Natural killer cell (primary cell): ENCODE measurements around the gene COL20A1. TPM values are rescaled to one million over a fixed set of nuclear protein-coding genes. Genes with fewer than 3 reads are reported as not detected.

Experiments used
- ATAC-seq, 3 donors: fragments of 150-1000 bp in 2 of 3; fragments of 200-7000 bp in 1 of 3; cut with Tn5 transposase; 1 replicate in 1 of 3; 2 replicates in 2 of 3; pipeline ENCODE4 v1.10.0; 2021; ENCODE audit warnings: mild to moderate bottlenecking in 2 of 3, moderate library complexity in 2 of 3
- DNase-seq, 2 donors: peaks; one replicate each; pipeline versions ENCODE4 v3.0.0 to v3.0.0-alpha.2; 2013 to 2021; ENCODE audit warnings: mixed read lengths in 1 of 2
- H3K27ac ChIP-seq: one replicate; pipeline ENCODE4 v1.5.1; 2013; ENCODE audit warnings: mild to moderate bottlenecking, low read length
- H3K27me3 ChIP-seq: one replicate; pipeline ENCODE4 v1.6.1; 2013; ENCODE audit warnings: low read length; ENCODE audit not compliant: control insufficient read depth, insufficient read depth
- H3K36me3 ChIP-seq: one replicate; pipeline ENCODE4 v1.6.1; 2013; ENCODE audit warnings: low read length; ENCODE audit not compliant: control insufficient read depth, insufficient read depth
- H3K4me1 ChIP-seq: one replicate; pipeline ENCODE4 v1.6.1; 2013; ENCODE audit warnings: low read length; ENCODE audit not compliant: control insufficient read depth, insufficient read depth
- H3K4me3 ChIP-seq: one replicate; pipeline ENCODE4 v1.5.1; 2013; ENCODE audit warnings: low read length
- H3K9me3 ChIP-seq: one replicate; pipeline ENCODE4 v1.6.1; 2013; ENCODE audit warnings: low read length; ENCODE audit not compliant: control insufficient read depth, insufficient read depth
- H3K27ac Mint-ChIP-seq, 2 donors: one replicate each; pipeline ENCODE4 v1.8.0; 2022; ENCODE audit warnings: mild to moderate bottlenecking in 2 of 2, mixed read lengths in 2 of 2, moderate library complexity in 1 of 2
- H3K27me3 Mint-ChIP-seq, 2 donors: one replicate each; pipeline ENCODE4 v1.8.0; 2022; ENCODE audit warnings: low read depth in 2 of 2, mixed read lengths in 2 of 2
- H3K36me3 Mint-ChIP-seq: one replicate; pipeline ENCODE4 v1.8.0; 2022; ENCODE audit warnings: mixed read lengths
- H3K4me1 Mint-ChIP-seq, 2 donors: one replicate each; pipeline ENCODE4 v1.8.0; 2022; ENCODE audit warnings: mixed read lengths in 2 of 2
- H3K4me3 Mint-ChIP-seq: one replicate; pipeline ENCODE4 v1.8.0; 2022; ENCODE audit warnings: mild to moderate bottlenecking, moderate library complexity, mixed read lengths
- H3K9me3 Mint-ChIP-seq, 2 donors: one replicate each; pipeline ENCODE4 v1.8.0; 2022; ENCODE audit warnings: mixed read lengths in 2 of 2
- WGBS: methylation state at CpG from one replicate; pipeline ENCODE4 v1.1.7; 2013; ENCODE audit warnings: missing lambda C conversion rate; ENCODE audit not compliant: insufficient coverage; 5-methylcytosine and 5-hydroxymethylcytosine counted together
- intact Hi-C: fragments of 100-400 bp; cut with micrococcal nuclease; formaldehyde crosslinking; loops from one replicate; pipeline ENCODE4 v1.14.2; 2022
- total RNA-seq, 4 donors: library from RNA; stranded (reverse); fragments of 120-200 nt in 1 of 4; gene quantifications; one replicate each; pipeline versions ENCODE4 v1.2.3 to v1.2.4, GENCODE V29; 2013 to 2022
- TF ChIP-seq, protein P1 (sequence below): fragments of 200-600 bp; IDR thresholded peaks from one replicate; pipeline ENCODE4 v1.8.0; 2022; ENCODE audit warnings: antibody characterized with exemption

COL20A1 gene
- total RNA-seq, 3 donors from 2014 or later (not counting 1 experiment from before 2014, with no cell fraction given): 0.12 to 0.33 TPM; not detected in 1

- H3K4me3 Mint-ChIP-seq: no peak overlapping the region
- no peaks in the 10 kb centered on the region for H3K9me3 Mint-ChIP-seq
- peaks cover 20% of the 10 kb centered on the region for H3K27me3 ChIP-seq
- 2% methylated on average over 89 of the region's 89 CpGs for WGBS
- no peak for ATAC-seq
- H3K27ac Mint-ChIP-seq: no peak overlapping the region
- no peaks in the 10 kb centered on the region for H3K36me3 ChIP-seq
- TF ChIP-seq, protein P1, sequence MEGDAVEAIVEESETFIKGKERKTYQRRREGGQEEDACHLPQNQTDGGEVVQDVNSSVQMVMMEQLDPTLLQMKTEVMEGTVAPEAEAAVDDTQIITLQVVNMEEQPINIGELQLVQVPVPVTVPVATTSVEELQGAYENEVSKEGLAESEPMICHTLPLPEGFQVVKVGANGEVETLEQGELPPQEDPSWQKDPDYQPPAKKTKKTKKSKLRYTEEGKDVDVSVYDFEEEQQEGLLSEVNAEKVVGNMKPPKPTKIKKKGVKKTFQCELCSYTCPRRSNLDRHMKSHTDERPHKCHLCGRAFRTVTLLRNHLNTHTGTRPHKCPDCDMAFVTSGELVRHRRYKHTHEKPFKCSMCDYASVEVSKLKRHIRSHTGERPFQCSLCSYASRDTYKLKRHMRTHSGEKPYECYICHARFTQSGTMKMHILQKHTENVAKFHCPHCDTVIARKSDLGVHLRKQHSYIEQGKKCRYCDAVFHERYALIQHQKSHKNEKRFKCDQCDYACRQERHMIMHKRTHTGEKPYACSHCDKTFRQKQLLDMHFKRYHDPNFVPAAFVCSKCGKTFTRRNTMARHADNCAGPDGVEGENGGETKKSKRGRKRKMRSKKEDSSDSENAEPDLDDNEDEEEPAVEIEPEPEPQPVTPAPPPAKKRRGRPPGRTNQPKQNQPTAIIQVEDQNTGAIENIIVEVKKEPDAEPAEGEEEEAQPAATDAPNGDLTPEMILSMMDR: no peak
- no peak overlapping the region for H3K27ac ChIP-seq
- no peaks in the 10 kb centered on the region for H3K36me3 Mint-ChIP-seq
- H3K27me3 Mint-ChIP-seq: peaks cover 35 to 40% of the 10 kb centered on the region in 2 donors
- intact Hi-C loops: no loop called here
- no peak overlapping the region for H3K4me3 ChIP-seq
- H3K4me1 ChIP-seq: peaks cover 4% of the 10 kb centered on the region
- DNase-seq: peak in 1 of 2 donors; percentile 11
- H3K4me1 Mint-ChIP-seq: no peaks in the 10 kb centered on the region
- no peaks in the 10 kb centered on the region for H3K9me3 ChIP-seq
These were observed 39.4 kb upstream of the COL20A1 start for GRCh38 chr20:63253438-63254231.

- no peak within 1 kb of the TSS for H3K4me3 Mint-ChIP-seq
- H3K27ac ChIP-seq: no peak within 1 kb of the TSS
- peaks cover 20% of the 10 kb centered on the region for H3K27me3 ChIP-seq
- H3K4me3 ChIP-seq: no peak within 1 kb of the TSS
- TF ChIP-seq, protein P1: no peak
- no peak within 1 kb of the TSS for H3K27ac Mint-ChIP-seq
- H3K36me3 ChIP-seq: no peaks in the 10 kb centered on the region
- peaks cover 4% of the 10 kb centered on the region for H3K4me1 ChIP-seq
- intact Hi-C loops: no loop called here
- H3K4me1 Mint-ChIP-seq: no peaks in the 10 kb centered on the region
- 3% methylated on average over 42 of the region's 46 CpGs for WGBS
- no peaks in the 10 kb centered on the region for H3K9me3 ChIP-seq
- DNase-seq (no peak), ATAC-seq (no peak)
- no peaks in the 10 kb centered on the region for H3K36me3 Mint-ChIP-seq
- H3K9me3 Mint-ChIP-seq: no peaks in the 10 kb centered on the region
- H3K27me3 Mint-ChIP-seq: peaks cover 34 to 36% of the 10 kb centered on the region in 2 donors
These were observed 38.8 kb upstream of the COL20A1 start, which contains the start of gene NKAIN4 for GRCh38 chr20:63254232-63254605. Gene NKAIN4 (minus strand): TSS chr20:63254463. CDS start chr20:63254450, 13 bp downstream.

- no peaks in the 10 kb centered on the region for H3K9me3 Mint-ChIP-seq
- TF ChIP-seq, protein P1: no peak
- H3K4me1 Mint-ChIP-seq: no peaks in the 10 kb centered on the region
- intact Hi-C loops: no loop called here
- Histone ChIP-seq H3K27ac (no peak overlapping the region), H3K27me3 (peaks cover 20% of the 10 kb centered on the region), H3K9me3 (no peaks in the 10 kb centered on the region), H3K36me3 (no peaks in the 10 kb centered on the region), H3K4me1 (peaks cover 4% of the 10 kb centered on the region), H3K4me3 (no peak overlapping the region)
- H3K4me3 Mint-ChIP-seq: no peak overlapping the region
- 7% methylated on average over 56 of the region's 56 CpGs for WGBS
- no peaks in the 10 kb centered on the region for H3K36me3 Mint-ChIP-seq
- no peak overlapping the region for H3K27ac Mint-ChIP-seq
- DNase-seq (no peak), ATAC-seq (no peak)
- H3K27me3 Mint-ChIP-seq: peaks cover 36 to 38% of the 10 kb centered on the region in 2 donors
These were observed 38.2 kb upstream of the COL20A1 start for GRCh38 chr20:63254606-63255384.
